ENCODE results near the gene FOXN4. TPM values are rescaled to one million over a fixed set of nuclear protein-coding genes. Genes with fewer than 3 reads are reported as not detected.

Gene FOXN4
- polyA plus RNA-seq, 1 donor from 2014 or later, result 0.14 TPM

DNA sequence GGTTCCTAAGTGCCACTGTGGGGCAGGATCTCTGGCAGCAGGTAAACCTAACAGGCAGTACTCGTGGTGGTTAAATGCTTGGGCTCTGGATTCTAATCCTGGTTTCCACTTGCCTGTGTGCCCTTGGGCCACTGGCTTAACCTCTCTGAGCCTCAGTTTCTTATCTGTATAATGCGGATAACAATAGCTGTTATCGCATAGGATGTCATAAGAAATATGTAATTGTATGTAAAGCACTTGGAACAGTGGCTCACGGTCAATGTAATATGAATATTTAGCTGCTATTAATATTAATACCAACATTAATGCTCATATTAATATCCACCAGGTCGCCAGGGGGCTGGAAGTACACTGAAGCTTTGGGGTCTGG is 16.8 kb downstream of the FOXN4 start:
- Histone ChIP-seq H3K4me3 (ENCODE audit: low read length) (no peak overlapping the region), H3K36me3 (ENCODE audit: insufficient read depth, low read length) (no peaks in the 10 kb centered on the region), H3K27ac (ENCODE audit: low read length) (no peak overlapping the region), H3K9me3 (ENCODE audit: low read length) (no peaks in the 10 kb centered on the region), H3F3A (ENCODE audit: insufficient read depth, low read length, poor library complexity, severe bottlenecking) (no peaks in the 10 kb centered on the region), H3K27me3 (ENCODE audit: insufficient read depth, low read depth, low read length) (no peaks in the 10 kb centered on the region), H3K9ac (ENCODE audit: low read length) (peak overlapping the region; percentile 58), H3K79me2 (replicated peaks; ENCODE audit: insufficient read depth, low read length) (no peaks in the 10 kb centered on the region), H3K4me2 (ENCODE audit: low read length) (no peak overlapping the region), H2AFZ (ENCODE audit: low read depth, low read length) (peak overlapping the region; percentile 63), H4K20me1 (ENCODE audit: insufficient read depth) (no peaks in the 10 kb centered on the region), H3K9me2 (ENCODE audit: insufficient read depth, low read length) (no peaks in the 10 kb centered on the region)
- TF ChIP-seq POLR2AphosphoS5 (IDR thresholded peaks at IDR 0.05) (no peak), EP300 (conservative IDR thresholded peaks at IDR 0.05; ENCODE audit: poor library complexity, severe bottlenecking) (no peak), MXI1 (conservative IDR thresholded peaks at IDR 0.05; ENCODE audit: poor library complexity, severe bottlenecking) (no peak), RAD21 (conservative IDR thresholded peaks at IDR 0.05) (no peak), SMC3 (conservative IDR thresholded peaks at IDR 0.05; ENCODE audit: poor library complexity) (no peak), TAF1 (IDR thresholded peaks at IDR 0.05; ENCODE audit: low read depth) (no peak), EZH2 (IDR thresholded peaks at IDR 0.05; ENCODE audit: borderline replicate concordance, insufficient read depth, low read length, poor library complexity, severe bottlenecking) (no peak)
- TF ChIP-seq, protein P1, sequence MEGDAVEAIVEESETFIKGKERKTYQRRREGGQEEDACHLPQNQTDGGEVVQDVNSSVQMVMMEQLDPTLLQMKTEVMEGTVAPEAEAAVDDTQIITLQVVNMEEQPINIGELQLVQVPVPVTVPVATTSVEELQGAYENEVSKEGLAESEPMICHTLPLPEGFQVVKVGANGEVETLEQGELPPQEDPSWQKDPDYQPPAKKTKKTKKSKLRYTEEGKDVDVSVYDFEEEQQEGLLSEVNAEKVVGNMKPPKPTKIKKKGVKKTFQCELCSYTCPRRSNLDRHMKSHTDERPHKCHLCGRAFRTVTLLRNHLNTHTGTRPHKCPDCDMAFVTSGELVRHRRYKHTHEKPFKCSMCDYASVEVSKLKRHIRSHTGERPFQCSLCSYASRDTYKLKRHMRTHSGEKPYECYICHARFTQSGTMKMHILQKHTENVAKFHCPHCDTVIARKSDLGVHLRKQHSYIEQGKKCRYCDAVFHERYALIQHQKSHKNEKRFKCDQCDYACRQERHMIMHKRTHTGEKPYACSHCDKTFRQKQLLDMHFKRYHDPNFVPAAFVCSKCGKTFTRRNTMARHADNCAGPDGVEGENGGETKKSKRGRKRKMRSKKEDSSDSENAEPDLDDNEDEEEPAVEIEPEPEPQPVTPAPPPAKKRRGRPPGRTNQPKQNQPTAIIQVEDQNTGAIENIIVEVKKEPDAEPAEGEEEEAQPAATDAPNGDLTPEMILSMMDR (IDR thresholded peaks at IDR 0.05; ENCODE audit: poor library complexity, severe bottlenecking), result no peak
- TF ChIP-seq, protein P2, sequence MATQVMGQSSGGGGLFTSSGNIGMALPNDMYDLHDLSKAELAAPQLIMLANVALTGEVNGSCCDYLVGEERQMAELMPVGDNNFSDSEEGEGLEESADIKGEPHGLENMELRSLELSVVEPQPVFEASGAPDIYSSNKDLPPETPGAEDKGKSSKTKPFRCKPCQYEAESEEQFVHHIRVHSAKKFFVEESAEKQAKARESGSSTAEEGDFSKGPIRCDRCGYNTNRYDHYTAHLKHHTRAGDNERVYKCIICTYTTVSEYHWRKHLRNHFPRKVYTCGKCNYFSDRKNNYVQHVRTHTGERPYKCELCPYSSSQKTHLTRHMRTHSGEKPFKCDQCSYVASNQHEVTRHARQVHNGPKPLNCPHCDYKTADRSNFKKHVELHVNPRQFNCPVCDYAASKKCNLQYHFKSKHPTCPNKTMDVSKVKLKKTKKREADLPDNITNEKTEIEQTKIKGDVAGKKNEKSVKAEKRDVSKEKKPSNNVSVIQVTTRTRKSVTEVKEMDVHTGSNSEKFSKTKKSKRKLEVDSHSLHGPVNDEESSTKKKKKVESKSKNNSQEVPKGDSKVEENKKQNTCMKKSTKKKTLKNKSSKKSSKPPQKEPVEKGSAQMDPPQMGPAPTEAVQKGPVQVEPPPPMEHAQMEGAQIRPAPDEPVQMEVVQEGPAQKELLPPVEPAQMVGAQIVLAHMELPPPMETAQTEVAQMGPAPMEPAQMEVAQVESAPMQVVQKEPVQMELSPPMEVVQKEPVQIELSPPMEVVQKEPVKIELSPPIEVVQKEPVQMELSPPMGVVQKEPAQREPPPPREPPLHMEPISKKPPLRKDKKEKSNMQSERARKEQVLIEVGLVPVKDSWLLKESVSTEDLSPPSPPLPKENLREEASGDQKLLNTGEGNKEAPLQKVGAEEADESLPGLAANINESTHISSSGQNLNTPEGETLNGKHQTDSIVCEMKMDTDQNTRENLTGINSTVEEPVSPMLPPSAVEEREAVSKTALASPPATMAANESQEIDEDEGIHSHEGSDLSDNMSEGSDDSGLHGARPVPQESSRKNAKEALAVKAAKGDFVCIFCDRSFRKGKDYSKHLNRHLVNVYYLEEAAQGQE (IDR thresholded peaks at IDR 0.05; ENCODE audit: borderline replicate concordance), result no peak

DNA sequence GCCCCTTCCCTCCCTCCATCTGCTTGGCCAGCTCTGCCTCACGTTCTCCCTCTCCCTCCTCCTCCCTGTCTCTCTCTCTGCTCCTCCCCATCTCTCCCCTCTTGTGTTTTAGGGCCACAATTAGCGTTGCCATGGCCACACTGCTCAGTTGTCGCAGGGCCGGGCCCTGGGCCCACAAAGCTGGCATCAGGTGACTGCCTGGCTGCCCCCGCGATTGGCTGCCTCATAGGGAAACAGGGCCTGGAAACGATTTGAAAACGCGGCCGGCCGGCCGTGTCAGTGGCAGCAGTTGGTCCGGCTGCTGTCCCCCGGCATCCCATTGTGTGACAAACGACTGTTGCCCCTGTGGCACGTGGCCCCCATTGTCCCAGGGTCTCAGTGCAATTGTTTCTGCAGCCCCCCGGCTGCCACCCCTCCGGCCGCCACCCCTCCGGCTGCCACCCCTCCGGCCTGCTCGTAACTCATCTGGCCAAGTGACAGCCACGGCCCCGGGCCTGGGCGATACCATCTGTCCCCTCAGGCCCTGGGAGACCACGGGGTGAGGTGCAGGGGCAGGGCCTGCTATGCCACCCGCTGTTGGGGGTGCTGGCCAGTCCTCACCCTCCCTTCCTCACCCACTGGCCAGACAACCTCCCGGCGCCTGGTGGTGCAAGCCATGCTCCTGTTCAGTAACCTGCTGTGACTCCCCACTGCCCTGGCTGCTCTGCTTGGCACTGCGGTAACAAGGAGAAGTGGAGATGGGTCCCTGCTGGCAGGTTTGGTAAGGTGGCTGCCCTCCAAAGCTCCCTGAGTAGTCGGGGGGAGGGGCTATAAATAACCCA is 17.4 kb downstream of the FOXN4 start:
- Histone ChIP-seq H3K9ac (ENCODE audit: low read length) (peak overlapping the region; percentile 58), H3K4me3 (ENCODE audit: low read length) (peak overlapping the region; percentile 54)

More for the DNA sequence above, 17.4 kb downstream of the FOXN4 start:
- TF ChIP-seq TAF1 (IDR thresholded peaks at IDR 0.05; ENCODE audit: low read depth) (no peak), POLR2AphosphoS5 (IDR thresholded peaks at IDR 0.05) (peak; percentile 37), MXI1 (conservative IDR thresholded peaks at IDR 0.05; ENCODE audit: poor library complexity, severe bottlenecking) (no peak), RAD21 (conservative IDR thresholded peaks at IDR 0.05) (no peak), EZH2 (IDR thresholded peaks at IDR 0.05; ENCODE audit: borderline replicate concordance, insufficient read depth, low read length, poor library complexity, severe bottlenecking) (no peak), SMC3 (conservative IDR thresholded peaks at IDR 0.05; ENCODE audit: poor library complexity) (no peak), EP300 (conservative IDR thresholded peaks at IDR 0.05; ENCODE audit: poor library complexity, severe bottlenecking) (peak; percentile 31)
- TF ChIP-seq, protein P1 (IDR thresholded peaks at IDR 0.05; ENCODE audit: poor library complexity, severe bottlenecking), result no peak
- TF ChIP-seq, protein P2 (IDR thresholded peaks at IDR 0.05; ENCODE audit: borderline replicate concordance), result peak; percentile 37
- peak overlapping the region; percentile 25 for H3K27ac ChIP-seq (ENCODE audit: low read length)
- H3K4me2 ChIP-seq (ENCODE audit: low read length), result no peak overlapping the region
- peak overlapping the region; percentile 63 for H2AFZ ChIP-seq (ENCODE audit: low read depth, low read length)
- no peaks in the 10 kb centered on the region for H4K20me1 ChIP-seq (ENCODE audit: insufficient read depth)
- H3K79me2 ChIP-seq (replicated peaks; ENCODE audit: insufficient read depth, low read length), result no peaks in the 10 kb centered on the region
- no peaks in the 10 kb centered on the region for H3F3A ChIP-seq (ENCODE audit: insufficient read depth, low read length, poor library complexity, severe bottlenecking)
- no peaks in the 10 kb centered on the region for H3K36me3 ChIP-seq (ENCODE audit: insufficient read depth, low read length)
- H3K9me3 ChIP-seq (ENCODE audit: low read length), result no peaks in the 10 kb centered on the region
- H3K9me2 ChIP-seq (ENCODE audit: insufficient read depth, low read length), result no peaks in the 10 kb centered on the region
- no peaks in the 10 kb centered on the region for H3K27me3 ChIP-seq (ENCODE audit: insufficient read depth, low read depth, low read length)

Measured in neural cell (in vitro differentiated cells).